ENCODE measurements around the gene CDH22.

Gene CDH22

GRCh38 chr20:46343975-46344357, 35.7 kb upstream of the CDH22 start:
- no peak for DNase-seq (ENCODE audit: low spot score)

GRCh38 chr20:46343348-46343974, 35.2 kb upstream of the CDH22 start:
- no peak for DNase-seq (ENCODE audit: low spot score)

DNA sequence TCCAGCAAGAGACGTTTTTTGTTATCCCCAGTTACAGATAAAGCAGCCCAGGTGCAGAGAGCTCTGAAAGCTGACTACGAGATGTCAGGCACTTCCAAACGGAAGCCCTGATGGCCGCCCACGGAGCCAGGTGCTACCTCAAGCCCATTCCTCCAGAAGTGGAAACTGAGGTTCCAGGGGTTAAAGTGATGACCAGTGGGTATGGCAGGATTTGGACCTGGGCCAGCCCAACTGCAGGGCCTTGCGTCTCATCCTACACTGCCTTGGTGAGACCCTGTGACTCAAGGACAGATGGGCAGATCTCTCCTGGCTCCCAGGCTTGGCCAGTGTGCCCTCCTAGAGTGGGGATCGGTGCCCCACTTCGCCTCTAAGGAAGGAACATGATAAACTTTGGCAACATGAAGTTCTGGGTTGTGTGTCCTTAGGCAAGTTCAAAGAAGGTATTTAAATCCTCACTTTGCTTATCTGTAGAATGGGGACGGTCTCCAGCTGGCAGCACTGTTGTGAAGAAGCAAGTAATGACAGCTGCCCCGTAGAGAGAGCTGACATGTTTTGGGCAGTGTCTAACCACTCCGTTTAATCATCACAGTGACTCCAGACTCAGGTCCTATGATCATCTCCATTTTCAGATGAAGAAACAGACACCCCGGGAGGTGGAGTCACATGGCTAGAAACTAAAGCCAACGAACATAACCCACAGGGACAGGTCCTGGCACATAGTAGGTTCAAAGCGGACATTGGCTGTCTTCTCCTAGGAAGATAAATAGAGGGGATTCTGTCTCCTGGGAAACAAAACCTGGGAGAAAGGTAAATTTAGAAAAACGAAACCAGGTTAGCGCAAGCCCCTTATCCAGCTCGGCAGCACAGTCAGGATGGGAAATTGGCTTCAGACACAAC, 34.4 kb upstream of the CDH22 start:
- no peak for DNase-seq (ENCODE audit: low spot score)

DNA sequence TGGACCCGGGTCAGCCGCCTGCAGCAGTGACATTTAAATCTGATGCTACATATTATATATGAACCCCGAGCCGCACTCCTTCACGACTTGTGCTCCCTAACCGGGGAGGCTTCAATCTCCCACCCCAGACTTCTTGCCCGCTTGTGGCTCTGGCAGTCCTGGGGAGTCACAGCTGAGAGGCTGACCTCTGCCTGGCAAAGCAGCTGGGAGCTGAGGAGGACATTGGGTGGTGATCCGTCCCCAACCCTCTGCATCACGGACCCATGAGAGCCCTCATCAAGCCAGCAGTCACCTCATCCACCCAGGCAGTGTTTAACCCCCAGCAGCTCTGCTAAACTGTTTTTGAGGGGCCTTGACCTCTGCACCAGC, 33.7 kb upstream of the CDH22 start:
- DNase-seq (ENCODE audit: low spot score), result no peak

GRCh38 chr20:46341074-46342009, 33.0 kb upstream of the CDH22 start:
- DNase-seq (ENCODE audit: low spot score), result no peak

- DNase-seq (ENCODE audit: low spot score), result no peak
These were observed 30.7 kb upstream of the CDH22 start for GRCh38 chr20:46339037-46339436.

GRCh38 chr20:46336735-46337134, 28.4 kb upstream of the CDH22 start:
- DNase-seq (ENCODE audit: low spot score), result no peak

- DNase-seq (ENCODE audit: low spot score), result no peak
These were observed 26.1 kb upstream of the CDH22 start for GRCh38 chr20:46334303-46334904.

GRCh38 chr20:46333161-46333991, 25.1 kb upstream of the CDH22 start:
- no peak for DNase-seq (ENCODE audit: low spot score)

- no peak for DNase-seq (ENCODE audit: low spot score)
These were observed 24.3 kb upstream of the CDH22 start for GRCh38 chr20:46332373-46333160.

DNA sequence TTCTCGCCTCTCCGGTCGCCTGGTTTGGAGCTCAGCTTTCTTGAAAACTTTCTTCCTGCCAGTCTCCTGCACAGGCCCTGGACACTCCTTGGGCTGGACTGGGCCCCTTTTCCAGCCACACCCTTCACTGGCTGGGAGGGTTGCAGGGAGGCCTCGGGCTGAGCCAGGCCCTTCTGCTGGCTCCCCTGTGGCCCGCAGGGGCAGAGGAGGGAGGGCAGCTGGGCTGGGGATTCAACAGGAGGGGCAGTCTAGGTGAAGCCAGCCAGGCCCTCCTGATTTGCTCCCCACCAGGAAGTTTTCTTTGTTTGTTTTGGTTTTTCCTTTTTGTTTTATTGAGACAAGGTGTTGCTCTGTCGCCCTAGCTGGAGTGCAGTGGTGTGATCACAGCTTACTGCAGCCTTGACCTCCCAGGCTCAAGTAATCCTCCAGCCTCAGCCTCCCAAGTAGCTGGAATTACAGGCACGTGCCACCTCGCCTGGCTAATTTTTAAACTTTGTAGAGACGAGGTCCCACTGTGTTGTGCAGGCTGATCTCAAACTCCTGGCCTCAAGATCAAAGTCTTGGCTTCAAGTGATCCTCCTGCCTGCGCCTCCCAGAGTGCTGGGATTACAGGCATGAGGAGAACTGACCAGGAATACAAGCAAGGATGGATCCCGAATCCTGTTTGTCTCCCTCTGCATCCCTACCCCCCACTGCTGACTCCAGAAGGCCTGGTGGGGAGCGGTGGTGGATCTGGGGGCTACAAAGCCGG, 23.5 kb upstream of the CDH22 start:
- DNase-seq (ENCODE audit: low spot score), result no peak

- DNase-seq (ENCODE audit: low spot score), result no peak
These were observed 22.6 kb upstream of the CDH22 start for GRCh38 chr20:46330831-46331371.

- no peak for DNase-seq (ENCODE audit: low spot score)
These were observed 21.9 kb upstream of the CDH22 start for GRCh38 chr20:46330072-46330763.

DNA sequence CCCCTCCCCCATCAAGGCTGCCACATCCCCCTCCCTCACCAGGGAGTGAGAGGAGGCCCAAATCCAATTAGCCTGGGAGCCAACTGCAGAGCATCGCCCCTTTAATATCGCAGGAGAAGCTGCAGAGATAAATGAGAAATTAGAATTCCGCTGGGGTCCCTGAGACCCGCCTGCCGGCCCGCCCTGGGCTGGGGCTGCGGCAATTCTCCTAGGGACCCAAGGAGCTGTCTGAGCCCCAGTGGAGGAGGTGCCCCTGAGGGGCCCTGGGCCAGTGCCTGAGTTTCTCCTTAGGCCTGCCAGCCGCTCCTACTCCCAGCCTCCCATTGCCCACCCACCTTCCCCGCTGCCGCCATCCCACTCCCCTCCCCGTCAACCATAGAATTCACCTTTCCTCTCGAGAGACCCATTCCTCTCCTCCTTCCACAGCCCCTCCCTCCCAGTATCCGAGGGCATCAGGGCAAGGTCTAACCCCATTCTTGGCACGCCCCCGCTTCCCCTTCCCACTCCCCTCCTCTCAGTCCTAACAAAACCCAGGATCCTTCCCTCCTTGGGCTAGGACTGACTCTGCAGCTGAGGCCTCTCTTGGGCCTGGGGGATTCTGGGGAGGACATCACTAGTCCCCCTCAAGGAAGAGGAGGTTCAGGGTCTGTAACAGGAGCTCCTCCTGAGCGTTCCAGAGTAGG, 20.0 kb upstream of the CDH22 start:
- no peak for DNase-seq (ENCODE audit: low spot score)

DNA sequence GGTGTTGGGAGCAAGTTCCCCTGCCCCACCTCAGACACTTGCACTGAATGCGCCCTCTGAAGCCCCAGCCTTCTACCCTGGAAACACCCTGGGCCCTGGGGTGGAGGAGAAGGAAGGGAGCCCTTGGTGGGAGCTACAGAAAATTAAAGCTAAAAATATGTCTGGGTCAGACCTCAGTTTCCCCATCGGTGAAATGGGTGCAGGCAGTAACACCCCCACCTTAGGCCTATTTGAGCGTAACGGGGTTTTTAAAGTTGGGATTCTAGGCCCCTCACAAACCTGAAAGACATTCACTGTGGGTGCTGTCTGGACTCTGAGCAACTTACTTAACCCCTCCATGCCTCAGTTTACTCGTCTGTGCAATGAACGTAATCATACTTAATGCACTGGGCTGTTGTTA, 19.3 kb upstream of the CDH22 start:
- no peak for DNase-seq (ENCODE audit: low spot score)

DNA sequence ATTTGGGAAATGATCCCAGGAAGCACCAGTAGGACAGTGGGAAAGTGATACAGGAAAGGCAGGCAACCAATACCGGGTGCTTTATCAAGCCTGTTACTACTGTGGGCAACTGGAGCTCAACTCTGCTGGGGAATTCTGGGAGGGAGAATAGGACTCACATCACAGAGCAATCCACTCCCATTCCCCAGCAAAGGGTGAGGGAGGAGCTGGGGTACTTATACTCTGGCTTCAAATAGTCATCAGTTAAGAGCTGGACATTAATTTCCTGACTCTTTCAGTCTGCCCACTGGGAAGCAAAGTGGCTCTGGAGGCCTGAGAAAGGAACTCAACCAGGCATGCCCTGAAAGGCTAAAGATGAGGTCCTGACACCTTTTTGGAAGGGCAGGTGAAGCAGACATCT, 17.5 kb upstream of the CDH22 start:
- no peak for DNase-seq (ENCODE audit: low spot score)

DNA sequence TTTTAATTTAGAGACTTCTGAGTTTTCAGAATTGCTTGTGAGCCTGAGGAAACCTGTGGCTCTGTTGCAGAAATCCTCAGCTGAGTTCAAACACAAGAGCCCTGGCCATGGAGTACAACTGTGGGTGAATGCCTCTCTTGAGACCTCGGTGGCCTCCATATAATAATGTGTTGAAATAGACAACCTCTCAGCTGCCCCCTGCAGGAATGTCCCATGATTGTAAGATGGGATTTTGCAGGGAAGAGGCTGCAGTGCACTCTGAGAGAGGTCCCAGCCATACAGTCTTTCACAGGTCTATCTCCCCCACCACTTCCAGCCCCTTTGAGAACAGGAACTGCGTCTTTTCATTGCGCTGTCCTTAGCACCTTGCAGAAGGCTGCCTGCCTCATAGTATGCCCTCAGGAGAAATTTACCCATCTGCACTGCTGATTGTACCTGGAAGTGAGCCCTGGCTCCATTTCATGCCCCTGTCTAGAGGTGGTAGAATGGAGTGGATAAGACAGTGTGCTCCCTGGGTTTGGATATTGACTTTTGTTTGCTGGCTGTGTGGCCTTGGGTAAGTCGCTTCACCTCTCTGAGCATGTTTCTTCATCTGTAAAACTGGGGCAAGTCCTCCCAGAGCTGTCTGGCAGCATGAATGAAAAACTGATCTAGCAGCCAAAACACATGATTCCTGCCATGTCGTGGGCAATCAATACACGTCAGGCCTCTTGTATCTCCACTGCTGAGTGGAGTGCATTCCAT, 16.8 kb upstream of the CDH22 start:
- DNase-seq (ENCODE audit: low spot score), result peak; percentile 59

All from RKO (cell line).